ENCODE measurements around the gene FBXO44. TPM values are rescaled to one million over a fixed set of nuclear protein-coding genes. Genes with fewer than 3 reads are reported as not detected.

FBXO44 gene
- polyA plus RNA-seq, 1 donor from 2014 or later = 119 TPM

- H3K4me2 ChIP-seq (ENCODE audit: low read length) = no peak overlapping the region
- H3K36me3 ChIP-seq (ENCODE audit: insufficient read depth, low read length) = no peaks in the 10 kb centered on the region
- no peaks in the 10 kb centered on the region for H3K9me3 ChIP-seq (ENCODE audit: low read length)
- no peaks in the 10 kb centered on the region for H3K27me3 ChIP-seq (ENCODE audit: insufficient read depth, low read depth, low read length)
- H3K9ac ChIP-seq (ENCODE audit: low read length) = no peak overlapping the region
- H2AFZ ChIP-seq (ENCODE audit: low read depth, low read length) = no peak overlapping the region
- H3F3A ChIP-seq (ENCODE audit: insufficient read depth, low read length, poor library complexity, severe bottlenecking) = no peaks in the 10 kb centered on the region
- H3K9me2 ChIP-seq (ENCODE audit: insufficient read depth, low read length) = no peaks in the 10 kb centered on the region
- TF ChIP-seq, protein P1, sequence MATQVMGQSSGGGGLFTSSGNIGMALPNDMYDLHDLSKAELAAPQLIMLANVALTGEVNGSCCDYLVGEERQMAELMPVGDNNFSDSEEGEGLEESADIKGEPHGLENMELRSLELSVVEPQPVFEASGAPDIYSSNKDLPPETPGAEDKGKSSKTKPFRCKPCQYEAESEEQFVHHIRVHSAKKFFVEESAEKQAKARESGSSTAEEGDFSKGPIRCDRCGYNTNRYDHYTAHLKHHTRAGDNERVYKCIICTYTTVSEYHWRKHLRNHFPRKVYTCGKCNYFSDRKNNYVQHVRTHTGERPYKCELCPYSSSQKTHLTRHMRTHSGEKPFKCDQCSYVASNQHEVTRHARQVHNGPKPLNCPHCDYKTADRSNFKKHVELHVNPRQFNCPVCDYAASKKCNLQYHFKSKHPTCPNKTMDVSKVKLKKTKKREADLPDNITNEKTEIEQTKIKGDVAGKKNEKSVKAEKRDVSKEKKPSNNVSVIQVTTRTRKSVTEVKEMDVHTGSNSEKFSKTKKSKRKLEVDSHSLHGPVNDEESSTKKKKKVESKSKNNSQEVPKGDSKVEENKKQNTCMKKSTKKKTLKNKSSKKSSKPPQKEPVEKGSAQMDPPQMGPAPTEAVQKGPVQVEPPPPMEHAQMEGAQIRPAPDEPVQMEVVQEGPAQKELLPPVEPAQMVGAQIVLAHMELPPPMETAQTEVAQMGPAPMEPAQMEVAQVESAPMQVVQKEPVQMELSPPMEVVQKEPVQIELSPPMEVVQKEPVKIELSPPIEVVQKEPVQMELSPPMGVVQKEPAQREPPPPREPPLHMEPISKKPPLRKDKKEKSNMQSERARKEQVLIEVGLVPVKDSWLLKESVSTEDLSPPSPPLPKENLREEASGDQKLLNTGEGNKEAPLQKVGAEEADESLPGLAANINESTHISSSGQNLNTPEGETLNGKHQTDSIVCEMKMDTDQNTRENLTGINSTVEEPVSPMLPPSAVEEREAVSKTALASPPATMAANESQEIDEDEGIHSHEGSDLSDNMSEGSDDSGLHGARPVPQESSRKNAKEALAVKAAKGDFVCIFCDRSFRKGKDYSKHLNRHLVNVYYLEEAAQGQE (IDR thresholded peaks at IDR 0.05; ENCODE audit: borderline replicate concordance) = no peak
- peaks cover 4% of the 10 kb centered on the region for H3K79me2 ChIP-seq (replicated peaks; ENCODE audit: insufficient read depth, low read length)
- H4K20me1 ChIP-seq (ENCODE audit: insufficient read depth) = no peaks in the 10 kb centered on the region
- H3K4me3 ChIP-seq (ENCODE audit: low read length) = peak overlapping the region; percentile 1
- no peak overlapping the region for H3K27ac ChIP-seq (ENCODE audit: low read length)
These were observed 49.5 kb downstream of the FBXO44 start for GRCh38 chr1:11704194-11704529.

GRCh38 chr1:11704691-11705475 is 50.2 kb downstream of the FBXO44 start:
- Histone ChIP-seq H4K20me1 (ENCODE audit: insufficient read depth) (no peaks in the 10 kb centered on the region), H3K4me3 (ENCODE audit: low read length) (no peak overlapping the region), H3K27ac (ENCODE audit: low read length) (peak overlapping the region; percentile 8), H3F3A (ENCODE audit: insufficient read depth, low read length, poor library complexity, severe bottlenecking) (no peaks in the 10 kb centered on the region), H2AFZ (ENCODE audit: low read depth, low read length) (no peak overlapping the region), H3K9ac (ENCODE audit: low read length) (no peak overlapping the region), H3K4me2 (ENCODE audit: low read length) (no peak overlapping the region), H3K9me2 (ENCODE audit: insufficient read depth, low read length) (no peaks in the 10 kb centered on the region), H3K79me2 (replicated peaks; ENCODE audit: insufficient read depth, low read length) (peaks cover 4% of the 10 kb centered on the region), H3K9me3 (ENCODE audit: low read length) (no peaks in the 10 kb centered on the region), H3K36me3 (ENCODE audit: insufficient read depth, low read length) (no peaks in the 10 kb centered on the region), H3K27me3 (ENCODE audit: insufficient read depth, low read depth, low read length) (no peaks in the 10 kb centered on the region)
- no peak for TF ChIP-seq RAD21 (conservative IDR thresholded peaks at IDR 0.05)
- TF ChIP-seq TAF1 (IDR thresholded peaks at IDR 0.05; ENCODE audit: low read depth) = no peak
- no peak for TF ChIP-seq POLR2AphosphoS5 (IDR thresholded peaks at IDR 0.05)
- TF ChIP-seq MXI1 (conservative IDR thresholded peaks at IDR 0.05; ENCODE audit: poor library complexity, severe bottlenecking) = no peak

DNA sequence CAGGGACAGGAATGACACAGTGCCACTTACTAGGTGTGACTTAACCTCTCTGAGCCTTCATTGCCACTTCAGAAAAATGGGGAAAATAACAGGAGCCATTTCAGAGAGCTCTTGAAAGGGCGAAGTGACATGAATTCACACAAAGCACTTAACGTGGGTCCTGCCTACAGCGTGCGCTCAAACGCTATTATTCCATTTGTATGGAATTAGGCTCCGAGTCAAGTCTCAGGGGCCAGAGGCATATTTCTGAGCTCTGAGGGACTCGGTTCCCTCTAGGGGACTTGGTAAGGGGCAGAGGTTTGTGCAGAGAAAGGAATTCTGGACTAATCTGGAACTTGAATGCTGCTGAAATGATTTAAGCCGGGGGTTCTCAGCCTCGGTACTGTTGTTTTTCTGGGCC is 50.9 kb downstream of the FBXO44 start:
- Histone ChIP-seq H3K9me3 (ENCODE audit: low read length) (no peaks in the 10 kb centered on the region), H3K27ac (ENCODE audit: low read length) (peak overlapping the region; percentile 8), H3K9ac (ENCODE audit: low read length) (no peak overlapping the region), H2AFZ (ENCODE audit: low read depth, low read length) (no peak overlapping the region), H3K36me3 (ENCODE audit: insufficient read depth, low read length) (no peaks in the 10 kb centered on the region), H3K9me2 (ENCODE audit: insufficient read depth, low read length) (no peaks in the 10 kb centered on the region), H3K4me3 (ENCODE audit: low read length) (no peak overlapping the region), H3F3A (ENCODE audit: insufficient read depth, low read length, poor library complexity, severe bottlenecking) (no peaks in the 10 kb centered on the region), H3K27me3 (ENCODE audit: insufficient read depth, low read depth, low read length) (no peaks in the 10 kb centered on the region), H4K20me1 (ENCODE audit: insufficient read depth) (no peaks in the 10 kb centered on the region), H3K79me2 (replicated peaks; ENCODE audit: insufficient read depth, low read length) (peaks cover 4% of the 10 kb centered on the region), H3K4me2 (ENCODE audit: low read length) (no peak overlapping the region)
- TF ChIP-seq, protein P2, sequence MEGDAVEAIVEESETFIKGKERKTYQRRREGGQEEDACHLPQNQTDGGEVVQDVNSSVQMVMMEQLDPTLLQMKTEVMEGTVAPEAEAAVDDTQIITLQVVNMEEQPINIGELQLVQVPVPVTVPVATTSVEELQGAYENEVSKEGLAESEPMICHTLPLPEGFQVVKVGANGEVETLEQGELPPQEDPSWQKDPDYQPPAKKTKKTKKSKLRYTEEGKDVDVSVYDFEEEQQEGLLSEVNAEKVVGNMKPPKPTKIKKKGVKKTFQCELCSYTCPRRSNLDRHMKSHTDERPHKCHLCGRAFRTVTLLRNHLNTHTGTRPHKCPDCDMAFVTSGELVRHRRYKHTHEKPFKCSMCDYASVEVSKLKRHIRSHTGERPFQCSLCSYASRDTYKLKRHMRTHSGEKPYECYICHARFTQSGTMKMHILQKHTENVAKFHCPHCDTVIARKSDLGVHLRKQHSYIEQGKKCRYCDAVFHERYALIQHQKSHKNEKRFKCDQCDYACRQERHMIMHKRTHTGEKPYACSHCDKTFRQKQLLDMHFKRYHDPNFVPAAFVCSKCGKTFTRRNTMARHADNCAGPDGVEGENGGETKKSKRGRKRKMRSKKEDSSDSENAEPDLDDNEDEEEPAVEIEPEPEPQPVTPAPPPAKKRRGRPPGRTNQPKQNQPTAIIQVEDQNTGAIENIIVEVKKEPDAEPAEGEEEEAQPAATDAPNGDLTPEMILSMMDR (IDR thresholded peaks at IDR 0.05; ENCODE audit: poor library complexity, severe bottlenecking) = no peak
- no peak for TF ChIP-seq EZH2 (IDR thresholded peaks at IDR 0.05; ENCODE audit: borderline replicate concordance, insufficient read depth, low read length, poor library complexity, severe bottlenecking)
- TF ChIP-seq, protein P1 (IDR thresholded peaks at IDR 0.05; ENCODE audit: borderline replicate concordance) = no peak
